IPS-20b (cell line): ENCODE results near the gene KEL.

Experiments used
- H3K27ac ChIP-seq: one replicate; pipeline ENCODE4 v1.5.1; 2013; ENCODE audit warnings: low read length
- H3K27me3 ChIP-seq: 2 replicates; pipeline ENCODE4 v1.6.1; 2013; ENCODE audit warnings: mild to moderate bottlenecking, low read length, inconsistent platforms; ENCODE audit not compliant: insufficient read depth
- H3K36me3 ChIP-seq: 2 replicates; pipeline ENCODE4 v1.6.1; 2013; ENCODE audit warnings: low read depth, mild to moderate bottlenecking, inconsistent platforms, low read length, moderate library complexity; ENCODE audit not compliant: insufficient read depth
- H3K4me1 ChIP-seq: 2 replicates; pipeline ENCODE4 v1.6.1; 2013; ENCODE audit warnings: mild to moderate bottlenecking, control low read depth, inconsistent platforms, low read length, moderate library complexity; ENCODE audit not compliant: insufficient read depth
- H3K4me3 ChIP-seq: 2 replicates; pipeline ENCODE4 v1.5.1; 2013; ENCODE audit warnings: mild to moderate bottlenecking, low read length, inconsistent platforms
- H3K9ac ChIP-seq: 2 replicates; pipeline ENCODE4 v1.6.1; 2013; ENCODE audit warnings: low read depth, mild to moderate bottlenecking, inconsistent platforms, low read length, moderate library complexity
- H3K9me3 ChIP-seq: 2 replicates; pipeline ENCODE4 v1.6.1; 2013; ENCODE audit warnings: mild to moderate bottlenecking, low read depth, low read length, inconsistent platforms; ENCODE audit not compliant: insufficient read depth

The KEL gene

GRCh38 chr7:142939226-142939910, 22.8 kb downstream of the KEL start, which contains the start of gene LLCFC1:
TSS of gene LLCFC1 (plus strand) at chr7:142939484. CDS start at chr7:142939622, 138 bp downstream.
- no peaks in the 10 kb centered on the region for H3K4me1 ChIP-seq
- no peak within 1 kb of the TSS for H3K27ac ChIP-seq

GRCh38 chr7:142938611-142939010, 23.6 kb downstream of the KEL start:
- H3K36me3 ChIP-seq = no peaks in the 10 kb centered on the region
- no peaks in the 10 kb centered on the region for H3K9me3 ChIP-seq
- H3K4me3 ChIP-seq = no peak overlapping the region
- no peaks in the 10 kb centered on the region for H3K4me1 ChIP-seq
- H3K27ac ChIP-seq = no peak overlapping the region
- no peak overlapping the region for H3K9ac ChIP-seq
- no peaks in the 10 kb centered on the region; the same call in 1 of the 2 replicates for H3K27me3 ChIP-seq

More at GRCh38 chr7:142939226-142939910, 22.8 kb downstream of the KEL start, which contains the start of gene LLCFC1:
- H3K9ac ChIP-seq = no peak within 1 kb of the TSS
- no peaks in the 10 kb centered on the region for H3K36me3 ChIP-seq
- no peak within 1 kb of the TSS for H3K4me3 ChIP-seq
- no peaks in the 10 kb centered on the region; the same call in 1 of the 2 replicates for H3K27me3 ChIP-seq
- no peaks in the 10 kb centered on the region for H3K9me3 ChIP-seq

GRCh38 chr7:142935941-142936565, 26.1 kb downstream of the KEL start:
- H3K9me3 ChIP-seq = no peaks in the 10 kb centered on the region
- H3K27me3 ChIP-seq = no peaks in the 10 kb centered on the region; the same call in 1 of the 2 replicates
- no peaks in the 10 kb centered on the region for H3K4me1 ChIP-seq
- no peak overlapping the region for H3K27ac ChIP-seq
- H3K9ac ChIP-seq = no peak overlapping the region
- H3K4me3 ChIP-seq = no peak overlapping the region
- no peaks in the 10 kb centered on the region for H3K36me3 ChIP-seq

GRCh38 chr7:142934056-142934455, 28.1 kb downstream of the KEL start:
- Histone ChIP-seq H3K4me1 (no peaks in the 10 kb centered on the region), H3K27ac (no peak overlapping the region), H3K27me3 (no peaks in the 10 kb centered on the region; the same call in 1 of the 2 replicates), H3K36me3 (no peaks in the 10 kb centered on the region), H3K9ac (no peak overlapping the region), H3K9me3 (no peaks in the 10 kb centered on the region), H3K4me3 (no peak overlapping the region)

GRCh38 chr7:142933624-142934023, 28.5 kb downstream of the KEL start, which contains the start of gene TRPV5:
TSS of gene TRPV5 (minus strand) at chr7:142933746. CDS start at chr7:142933459, 287 bp downstream.
- Histone ChIP-seq H3K4me1 (no peaks in the 10 kb centered on the region), H3K27me3 (no peaks in the 10 kb centered on the region; the same call in 1 of the 2 replicates), H3K4me3 (no peak within 1 kb of the TSS), H3K36me3 (no peaks in the 10 kb centered on the region), H3K9ac (no peak within 1 kb of the TSS), H3K9me3 (no peaks in the 10 kb centered on the region), H3K27ac (no peak within 1 kb of the TSS)

GRCh38 chr7:142933092-142933475, 29.1 kb downstream of the KEL start:
- no peak overlapping the region for H3K4me3 ChIP-seq
- H3K27ac ChIP-seq = no peak overlapping the region
- H3K36me3 ChIP-seq = no peaks in the 10 kb centered on the region
- H3K9ac ChIP-seq = no peak overlapping the region
- H3K27me3 ChIP-seq = peaks cover 2% of the 10 kb centered on the region; the same call in 1 of the 2 replicates
- no peaks in the 10 kb centered on the region for H3K4me1 ChIP-seq
- H3K9me3 ChIP-seq = no peaks in the 10 kb centered on the region

- Histone ChIP-seq H3K27me3 (peaks cover 3% of the 10 kb centered on the region; the same call in 1 of the 2 replicates), H3K9me3 (no peaks in the 10 kb centered on the region), H3K36me3 (no peaks in the 10 kb centered on the region), H3K4me1 (no peaks in the 10 kb centered on the region), H3K27ac (no peak overlapping the region), H3K9ac (no peak overlapping the region), H3K4me3 (no peak overlapping the region)
Observed at GRCh38 chr7:142932386-142933091, 29.6 kb downstream of the KEL start.

GRCh38 chr7:142930126-142930730, 31.9 kb downstream of the KEL start:
- Histone ChIP-seq H3K27me3 (peaks cover 24% of the 10 kb centered on the region), H3K36me3 (no peaks in the 10 kb centered on the region), H3K9ac (no peak overlapping the region), H3K9me3 (no peaks in the 10 kb centered on the region), H3K4me3 (no peak overlapping the region), H3K4me1 (no peaks in the 10 kb centered on the region), H3K27ac (no peak overlapping the region)

GRCh38 chr7:142927949-142928348, 34.2 kb downstream of the KEL start:
- Histone ChIP-seq H3K27me3 (peaks cover 24% of the 10 kb centered on the region), H3K4me1 (no peaks in the 10 kb centered on the region), H3K27ac (no peak overlapping the region), H3K9ac (no peak overlapping the region), H3K4me3 (no peak overlapping the region), H3K9me3 (no peaks in the 10 kb centered on the region), H3K36me3 (no peaks in the 10 kb centered on the region)

GRCh38 chr7:142927085-142927745, 34.9 kb downstream of the KEL start:
- Histone ChIP-seq H3K4me3 (no peak overlapping the region), H3K9me3 (no peaks in the 10 kb centered on the region), H3K36me3 (no peaks in the 10 kb centered on the region), H3K9ac (no peak overlapping the region), H3K27ac (no peak overlapping the region), H3K4me1 (no peaks in the 10 kb centered on the region), H3K27me3 (peaks cover 24% of the 10 kb centered on the region)

GRCh38 chr7:142925413-142925812, 36.8 kb downstream of the KEL start:
- Histone ChIP-seq H3K4me3 (no peak overlapping the region), H3K27me3 (peaks cover 24% of the 10 kb centered on the region), H3K9me3 (no peaks in the 10 kb centered on the region), H3K9ac (no peak overlapping the region), H3K36me3 (no peaks in the 10 kb centered on the region), H3K27ac (no peak overlapping the region), H3K4me1 (no peaks in the 10 kb centered on the region)
